ENCODE measurements around the gene LBR.

Gene LBR

GRCh38 chr1:225373155-225373554, 54.7 kb downstream of the LBR start:
- no peak for DNase-seq (ENCODE audit: low spot score)

- DNase-seq (ENCODE audit: low spot score): no peak
Observed at GRCh38 chr1:225371366-225372010, 56.4 kb downstream of the LBR start.

GRCh38 chr1:225368036-225368552, 59.7 kb downstream of the LBR start:
- no peak for DNase-seq (ENCODE audit: low spot score)

- DNase-seq (ENCODE audit: low spot score): no peak
Observed at GRCh38 chr1:225366552-225366951, 61.3 kb downstream of the LBR start.

GRCh38 chr1:225366018-225366417, 61.8 kb downstream of the LBR start:
- DNase-seq (ENCODE audit: low spot score): no peak

GRCh38 chr1:225364439-225364838, 63.4 kb downstream of the LBR start:
- no peak for DNase-seq (ENCODE audit: low spot score)

- DNase-seq (ENCODE audit: low spot score): no peak
Observed at GRCh38 chr1:225362805-225363204, 65.0 kb downstream of the LBR start.

GRCh38 chr1:225361176-225361575, 66.7 kb downstream of the LBR start:
- DNase-seq (ENCODE audit: low spot score): no peak

GRCh38 chr1:225360119-225360518, 67.7 kb downstream of the LBR start:
- DNase-seq (ENCODE audit: low spot score): no peak

GRCh38 chr1:225355863-225356262, 72.0 kb downstream of the LBR start:
- no peak for DNase-seq (ENCODE audit: low spot score)

GRCh38 chr1:225354906-225355305, 72.9 kb downstream of the LBR start:
- no peak for DNase-seq (ENCODE audit: low spot score)
